Measurements from ENCODE around the gene TMEM128.

The TMEM128 gene, protein sequence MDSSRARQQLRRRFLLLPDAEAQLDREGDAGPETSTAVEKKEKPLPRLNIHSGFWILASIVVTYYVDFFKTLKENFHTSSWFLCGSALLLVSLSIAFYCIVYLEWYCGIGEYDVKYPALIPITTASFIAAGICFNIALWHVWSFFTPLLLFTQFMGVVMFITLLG

DNA sequence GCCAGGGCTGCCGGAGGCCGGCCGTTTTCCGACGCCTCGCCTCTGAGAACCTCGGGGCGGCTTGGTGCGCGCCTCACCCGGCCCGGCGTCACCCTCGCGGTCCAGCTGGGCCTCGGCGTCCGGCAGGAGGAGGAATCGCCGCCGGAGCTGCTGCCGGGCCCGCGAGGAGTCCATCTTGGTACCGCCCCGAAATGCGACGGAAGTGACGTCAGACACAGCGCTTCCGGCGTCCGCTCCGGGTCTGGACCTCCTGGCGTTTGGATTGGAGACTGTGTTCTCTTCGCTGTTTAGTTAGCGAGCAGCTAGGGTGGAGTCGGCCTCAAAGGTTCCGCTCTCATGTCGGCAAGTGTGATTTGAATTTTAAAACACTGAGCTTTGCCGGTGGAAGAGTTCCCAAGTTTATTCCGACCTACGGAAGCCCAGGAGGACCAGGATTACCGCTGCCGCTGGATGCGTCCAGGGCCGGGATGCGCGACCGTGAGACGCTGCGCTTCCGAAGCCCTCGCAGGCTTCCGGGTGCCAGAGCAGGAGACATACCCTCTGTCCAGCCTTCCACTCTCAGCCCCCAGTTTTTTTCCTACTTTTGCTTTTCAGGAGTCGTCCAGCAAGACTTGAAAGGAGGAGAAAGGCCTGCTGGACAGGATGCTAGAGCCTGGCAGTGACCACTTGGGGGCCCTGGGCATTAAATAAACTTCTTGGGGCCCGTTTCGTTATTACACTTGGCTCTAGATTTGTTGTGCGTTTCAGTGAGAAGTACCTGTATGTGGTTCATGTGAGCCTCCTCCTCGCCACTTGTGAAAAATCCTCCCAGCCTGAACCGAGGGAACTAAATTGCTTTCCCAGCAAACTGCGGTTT is at the start of gene TMEM128:
Gene TMEM128, minus strand, starts transcription at position 195 of the 856 bp plus-strand sequence. Its CDS starts 21 bp downstream, at position 174.
- in situ Hi-C loops (cut with HindIII; ENCODE audit: low sequenced_read_pairs) = no loop called here
- DNase-seq (ENCODE audit: low read depth) = peak; percentile 84
- TF ChIP-seq, protein P1, sequence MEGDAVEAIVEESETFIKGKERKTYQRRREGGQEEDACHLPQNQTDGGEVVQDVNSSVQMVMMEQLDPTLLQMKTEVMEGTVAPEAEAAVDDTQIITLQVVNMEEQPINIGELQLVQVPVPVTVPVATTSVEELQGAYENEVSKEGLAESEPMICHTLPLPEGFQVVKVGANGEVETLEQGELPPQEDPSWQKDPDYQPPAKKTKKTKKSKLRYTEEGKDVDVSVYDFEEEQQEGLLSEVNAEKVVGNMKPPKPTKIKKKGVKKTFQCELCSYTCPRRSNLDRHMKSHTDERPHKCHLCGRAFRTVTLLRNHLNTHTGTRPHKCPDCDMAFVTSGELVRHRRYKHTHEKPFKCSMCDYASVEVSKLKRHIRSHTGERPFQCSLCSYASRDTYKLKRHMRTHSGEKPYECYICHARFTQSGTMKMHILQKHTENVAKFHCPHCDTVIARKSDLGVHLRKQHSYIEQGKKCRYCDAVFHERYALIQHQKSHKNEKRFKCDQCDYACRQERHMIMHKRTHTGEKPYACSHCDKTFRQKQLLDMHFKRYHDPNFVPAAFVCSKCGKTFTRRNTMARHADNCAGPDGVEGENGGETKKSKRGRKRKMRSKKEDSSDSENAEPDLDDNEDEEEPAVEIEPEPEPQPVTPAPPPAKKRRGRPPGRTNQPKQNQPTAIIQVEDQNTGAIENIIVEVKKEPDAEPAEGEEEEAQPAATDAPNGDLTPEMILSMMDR (IDR thresholded peaks at IDR 0.05; ENCODE audit: low read depth, low read length, missing control alignments) = peak; percentile 34
- H3K4me3 ChIP-seq (ENCODE audit: low read depth, low read length) = peak within 1 kb of the TSS; percentile 91

DNA sequence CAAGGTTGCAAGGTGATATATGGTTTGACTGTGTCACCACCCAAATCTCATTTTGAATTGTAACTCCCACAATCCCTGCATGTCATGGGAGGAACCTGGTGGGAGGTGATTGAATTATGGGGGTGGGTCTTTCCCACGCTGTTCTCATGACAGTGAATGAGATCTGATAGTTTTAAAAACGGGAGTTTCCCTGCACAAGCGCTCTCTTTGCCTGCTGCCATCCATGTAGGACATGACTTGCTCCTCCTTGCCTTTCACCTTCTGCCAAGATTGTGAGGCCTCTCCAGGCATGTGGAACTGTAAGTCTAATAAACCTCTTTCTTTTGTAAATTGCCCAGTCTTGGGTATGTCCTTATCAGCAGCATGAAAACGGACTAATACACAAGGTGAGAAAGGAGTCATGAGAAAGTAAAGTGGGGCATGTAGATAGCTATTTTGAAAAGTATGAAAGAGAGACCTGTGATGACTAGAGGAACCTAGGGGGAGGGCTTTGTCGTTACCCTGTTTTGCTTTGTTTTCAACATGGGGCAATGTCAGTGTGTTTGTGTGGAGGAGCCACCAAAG is 48.3 kb upstream of the TMEM128 start:
- in situ Hi-C loops (cut with HindIII; ENCODE audit: low sequenced_read_pairs) = no loop called here

DNA sequence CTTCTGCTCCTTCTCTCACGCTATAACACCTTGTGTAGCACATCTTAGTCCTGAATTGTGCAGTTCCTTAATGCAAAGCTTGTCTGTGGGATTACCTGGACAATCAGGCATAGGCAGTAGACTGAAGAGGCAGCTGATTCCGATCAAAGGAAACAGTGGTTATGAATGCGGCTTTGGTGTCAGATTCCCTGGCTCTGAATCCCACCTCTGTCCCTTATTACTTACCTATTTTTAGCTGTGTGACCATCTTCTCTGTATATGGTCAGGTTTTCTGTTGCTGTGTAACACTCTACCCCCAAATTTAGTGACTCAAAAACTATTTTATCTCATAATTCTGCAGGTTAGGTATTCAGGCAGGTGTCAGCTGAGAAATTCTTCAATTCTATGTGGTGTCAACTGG is 45.3 kb upstream of the TMEM128 start:
- TF ChIP-seq, protein P1 (IDR thresholded peaks at IDR 0.05; ENCODE audit: low read depth, low read length, missing control alignments) = no peak
- H3K4me3 ChIP-seq (ENCODE audit: low read depth, low read length) = no peak overlapping the region
- in situ Hi-C loops (cut with HindIII; ENCODE audit: low sequenced_read_pairs) = no loop called here
- no peak for DNase-seq (ENCODE audit: low read depth)

More for the DNA sequence above, 48.3 kb upstream of the TMEM128 start:
- no peak for DNase-seq (ENCODE audit: low read depth)
- H3K4me3 ChIP-seq (ENCODE audit: low read depth, low read length) = no peak overlapping the region
- TF ChIP-seq, protein P1 (IDR thresholded peaks at IDR 0.05; ENCODE audit: low read depth, low read length, missing control alignments) = no peak

DNA sequence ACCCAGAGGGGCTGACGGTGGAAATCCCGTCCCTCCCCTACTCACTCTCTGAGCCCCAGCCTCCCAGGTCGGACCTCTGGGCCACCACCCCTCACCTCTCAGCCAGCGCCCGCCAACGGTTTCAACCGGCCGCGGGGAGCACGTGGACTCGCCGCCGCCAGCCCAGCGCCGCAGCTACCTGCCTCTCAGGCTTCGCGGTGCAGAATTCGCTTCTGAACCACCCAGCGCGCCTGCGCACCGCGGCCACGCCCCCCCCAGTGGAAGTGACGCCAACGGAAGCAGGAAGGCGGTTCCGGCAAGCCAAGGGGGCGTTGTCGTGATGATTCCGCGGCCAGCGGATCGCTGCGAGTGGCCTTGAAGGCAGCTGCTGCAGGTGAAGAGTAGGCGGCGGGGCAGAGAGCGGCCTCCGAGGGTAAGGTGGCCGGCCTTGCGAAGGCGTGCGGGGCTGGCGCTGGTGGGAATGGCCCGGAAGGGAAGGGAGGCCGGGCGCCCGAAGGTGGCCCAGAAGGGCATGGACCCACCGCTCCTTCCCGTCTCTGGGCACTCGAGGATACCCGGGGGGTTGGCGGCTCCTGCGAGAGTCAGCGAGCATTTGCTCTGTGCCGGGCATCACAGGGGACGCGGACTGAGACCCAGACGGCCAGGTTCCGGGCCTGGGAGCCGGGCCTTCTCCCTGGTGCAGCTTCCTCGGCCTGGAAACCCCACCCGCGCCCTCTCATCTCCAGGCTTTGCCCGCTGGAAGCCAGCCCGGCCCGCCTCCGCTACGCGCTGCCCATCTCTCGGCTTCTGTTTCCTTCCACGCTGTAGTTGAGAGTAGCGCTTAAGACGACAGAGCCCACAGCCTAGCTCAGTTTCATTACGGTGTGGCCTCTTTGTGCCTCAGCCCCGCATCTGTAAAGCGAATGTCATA is 42.2 kb upstream of the TMEM128 start, which contains the start of the genes LYAR and ZBTB49:
Gene LYAR, minus strand, starts transcription at position 214 of the 910 bp plus-strand sequence. CDS start 6,412 bp downstream, outside the sequence.
Gene ZBTB49, plus strand, starts transcription at position 311 of the 910 bp plus-strand sequence. CDS start 9,695 bp downstream, outside the sequence.
- TF ChIP-seq, protein P1 (IDR thresholded peaks at IDR 0.05; ENCODE audit: low read depth, low read length, missing control alignments) = no peak
- peak within 1 kb of the TSS; percentile 94 for H3K4me3 ChIP-seq (ENCODE audit: low read depth, low read length)
- in situ Hi-C loops (cut with HindIII; ENCODE audit: low sequenced_read_pairs) = loop anchor here (5.0 kb wide), 1 partner anchor 77 kb away; no protein-coding TSS in a partner anchor
- DNase-seq (ENCODE audit: low read depth) = peak; percentile 79

DNA sequence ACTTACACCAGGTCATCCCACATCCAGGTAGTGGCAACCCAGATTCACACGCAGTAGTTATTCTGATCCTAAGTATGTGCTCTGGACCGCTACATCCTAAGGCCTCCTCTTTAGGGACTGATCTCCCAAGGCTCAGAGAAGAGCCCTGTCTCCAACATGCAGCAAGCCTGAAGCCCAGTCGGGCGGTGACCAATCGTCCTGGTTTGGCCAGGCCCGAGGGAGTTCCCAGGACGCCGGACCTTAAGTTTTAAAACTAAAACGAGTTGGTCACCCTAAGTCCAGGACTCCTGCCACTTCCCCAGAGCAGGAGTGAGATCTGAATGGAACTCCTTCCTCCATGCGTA is 41.5 kb upstream of the TMEM128 start:
- peak overlapping the region; percentile 94 for H3K4me3 ChIP-seq (ENCODE audit: low read depth, low read length)
- TF ChIP-seq, protein P1 (IDR thresholded peaks at IDR 0.05; ENCODE audit: low read depth, low read length, missing control alignments) = no peak
- in situ Hi-C loops (cut with HindIII; ENCODE audit: low sequenced_read_pairs) = loop anchor here (5.0 kb wide), 1 partner anchor 78 kb away; no protein-coding TSS in a partner anchor
- DNase-seq (ENCODE audit: low read depth) = no peak

All from astrocyte of the cerebellum (primary cell).